Vagina (tissue), 2 donors: Measurements from ENCODE around the gene PPP4C.

Source experiments
- CTCF ChIP-seq, 3 experiments: fragments of 450-650 bp in 2 of 3; fragments of 200-600 bp in 1 of 3; sonication (generic) in 1 of 3; IDR thresholded peaks; one replicate each; pipeline ENCODE4 v1.5.1; 2017 to 2019; ENCODE audit warnings: antibody characterized with exemption in 3 of 3, mild to moderate bottlenecking in 2 of 3, moderate library complexity in 2 of 3
- POLR2A ChIP-seq, 2 donors: fragments of 450-650 bp; IDR thresholded peaks; one replicate each; pipeline ENCODE4 v1.6.1; 2017; ENCODE audit warnings: antibody characterized with exemption in 2 of 2, mild to moderate bottlenecking in 2 of 2, moderate library complexity in 2 of 2
- POLR2AphosphoS5 ChIP-seq, 2 donors: sonication (generic); formaldehyde crosslinking; IDR thresholded peaks; one replicate each; pipeline ENCODE4 v1.9.0; 2017; ENCODE audit warnings: antibody characterized with exemption in 2 of 2, mild to moderate bottlenecking in 2 of 2, low read depth in 1 of 2; ENCODE audit not compliant: insufficient read depth in 1 of 2

GRCh38 chr16:30067584-30067916, 8.2 kb upstream of the PPP4C start:
- TF ChIP-seq CTCF (IDR thresholded peaks at IDR 0.05) (no peak), POLR2A (IDR thresholded peaks at IDR 0.05) (no peak), POLR2AphosphoS5 (IDR thresholded peaks at IDR 0.05; ENCODE audit: insufficient read depth in 1 of 2, low read depth in 1 of 2) (no peak)
